ENCODE measurements around the gene CHST11. TPM values are rescaled to one million over a fixed set of nuclear protein-coding genes. Genes with fewer than 3 reads are reported as not detected.
A peak's percentile ranks its signal among the peaks of the same experiment; 100 is the strongest.

The CHST11 gene
- total and polyA plus RNA-seq, 9 of the 15 experiments (the other 6 are each of a cell fraction or from before 2014, with no cell fraction given), result 2.3 to 38.7 (median 15.0) TPM

DNA sequence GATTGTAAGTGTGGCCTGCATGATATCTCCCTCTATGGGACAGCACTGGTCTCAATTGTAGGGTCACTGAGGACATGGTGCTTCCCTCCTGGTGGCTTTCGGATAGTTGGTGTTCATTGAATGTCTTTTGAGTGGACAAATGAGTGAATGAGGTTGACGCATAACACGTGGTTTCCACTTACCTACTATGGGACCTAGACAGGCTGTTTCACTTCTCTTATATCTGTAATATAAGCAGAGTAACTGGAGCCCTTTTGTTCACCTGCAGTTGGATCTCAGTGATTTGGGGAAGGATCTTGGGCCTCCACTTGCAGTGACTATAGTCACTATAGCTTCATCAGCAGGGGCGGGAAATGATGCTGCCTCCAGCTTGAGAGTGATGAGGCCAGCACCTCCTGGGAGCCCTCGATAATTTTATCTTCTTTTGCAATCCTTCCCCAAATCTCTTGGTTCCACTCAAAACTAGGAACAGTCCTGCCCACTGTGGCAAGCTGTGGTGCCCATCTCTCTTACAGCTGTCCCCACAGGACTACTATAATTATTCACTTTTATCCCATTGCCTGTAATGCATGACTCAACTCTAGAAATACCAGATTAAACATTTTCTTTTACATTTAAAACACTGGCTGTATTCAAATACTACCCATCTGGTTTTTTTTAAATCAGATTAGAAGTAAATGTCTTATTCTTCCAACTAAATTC is 242.9 kb downstream of the CHST11 start:
- ChIA-PET CTCF (ENCODE audit: low intra/inter-chr PET ratio) (no interaction called here), POLR2A (interaction anchor here (1.2 kb wide), 1 partner anchor 14 kb away, joined by 3 read pairs; no protein-coding TSS in a partner anchor)
- no TSS peak for BruUV-seq (replicated peaks)
- H3K4me3 ChIP-seq, result no peak overlapping the region
- no peak for FAIRE-seq
- peaks cover 0 to 4% of the 10 kb centered on the region in 2 experiments; a peak in 1 of 5 replicates for H3K4me1 ChIP-seq (replicated peaks in 1 of 2; ENCODE audit: control insufficient read depth in 2 of 2, insufficient read depth in 2 of 2, low read length in 2 of 2)
- ATAC-seq, result no peak
- WGBS (ENCODE audit: insufficient coverage, low coverage, missing lambda C conversion rate), result 71% methylated on average over 5 of the region's 5 CpGs
- DNase-seq (ENCODE audit: extremely low read depth in 1 of 4, low spot score in 3 of 4), result no peak
- intact Hi-C loops (cut with micrococcal nuclease) (no loop called here), in situ Hi-C loops (cut with MboI) (no loop called here)
- H3K9ac ChIP-seq (ENCODE audit: insufficient read depth in 1 of 2, low read depth in 2 of 2, low read length in 2 of 2), result no peak overlapping the region
- H3K9me1 ChIP-seq (ENCODE audit: control insufficient read depth, insufficient read depth, low read length), result peaks cover 7% of the 10 kb centered on the region
- H2AFZ ChIP-seq (ENCODE audit: low read depth, low read length), result no peak overlapping the region
- no peak overlapping the region for H3K4me2 ChIP-seq (ENCODE audit: insufficient read depth, low read length)
- H3K9me3 ChIP-seq (replicated peaks; ENCODE audit: control insufficient read depth, insufficient read depth, low read depth, low read length), result no peaks in the 10 kb centered on the region
- no peak overlapping the region for H3K27ac ChIP-seq (ENCODE audit: extremely low read depth, low read depth, low read length)
- H3K36me3 ChIP-seq (ENCODE audit: control insufficient read depth, insufficient read depth, low read length), result 0 out of 3 replicates have a peak, but pooled peaks cover 7% of the 10 kb centered on the region
- TF ChIP-seq CBFA2T3 (IDR thresholded peaks at IDR 0.05) (0 out of 2 replicates have a peak, but pooled peaks have one; percentile 8), ZNF316 (IDR thresholded peaks at IDR 0.05) (no peak), SUPT5H (IDR thresholded peaks at IDR 0.05) (no peak), L3MBTL2 (IDR thresholded peaks at IDR 0.05) (no peak), MCM5 (IDR thresholded peaks at IDR 0.05; ENCODE audit: low read depth) (no peak)
- H3K27me3 ChIP-seq (ENCODE audit: control insufficient read depth in 2 of 2, insufficient read depth in 2 of 2, low read length in 2 of 2), result no peaks in the 10 kb centered on the region
- peaks cover 13% of the 10 kb centered on the region for H4K20me1 ChIP-seq (replicated peaks; ENCODE audit: control insufficient read depth, insufficient read depth, low read length)
- H3K79me2 ChIP-seq (ENCODE audit: control insufficient read depth, insufficient read depth, low read length), result no peaks in the 10 kb centered on the region

DNA sequence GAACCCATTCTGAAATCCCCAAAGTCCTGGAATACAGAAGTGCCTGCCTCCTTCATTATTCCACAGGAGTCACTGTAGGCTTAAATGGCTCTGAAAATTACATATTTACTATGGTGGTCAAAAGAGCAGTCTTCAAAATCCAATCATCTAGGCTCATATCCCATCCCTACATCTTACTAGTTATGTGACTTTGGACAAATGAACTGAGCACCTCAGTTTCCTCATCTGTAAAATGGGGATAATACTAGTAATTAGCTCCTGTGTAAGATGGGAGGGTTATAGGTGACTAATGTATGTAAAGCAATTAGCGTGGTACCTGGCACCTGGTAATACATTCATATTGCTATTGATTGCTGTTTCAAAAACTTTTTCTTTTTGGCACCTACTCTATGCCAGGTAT is 243.6 kb downstream of the CHST11 start:
- Histone ChIP-seq H3K9ac (ENCODE audit: insufficient read depth in 1 of 2, low read depth in 2 of 2, low read length in 2 of 2) (no peak overlapping the region), H3K27me3 (ENCODE audit: control insufficient read depth in 2 of 2, insufficient read depth in 2 of 2, low read length in 2 of 2) (no peaks in the 10 kb centered on the region), H3K79me2 (ENCODE audit: control insufficient read depth, insufficient read depth, low read length) (no peaks in the 10 kb centered on the region; the same call in 2 of the 3 replicates), H4K20me1 (replicated peaks; ENCODE audit: control insufficient read depth, insufficient read depth, low read length) (peaks cover 13% of the 10 kb centered on the region), H3K9me1 (ENCODE audit: control insufficient read depth, insufficient read depth, low read length) (peaks cover 7% of the 10 kb centered on the region), H2AFZ (ENCODE audit: low read depth, low read length) (no peak overlapping the region), H3K4me2 (ENCODE audit: insufficient read depth, low read length) (no peak overlapping the region), H3K27ac (ENCODE audit: extremely low read depth, low read depth, low read length) (no peak overlapping the region), H3K9me3 (replicated peaks; ENCODE audit: control insufficient read depth, insufficient read depth, low read depth, low read length) (no peaks in the 10 kb centered on the region), H3K4me1 (replicated peaks in 1 of 2; ENCODE audit: control insufficient read depth in 2 of 2, insufficient read depth in 2 of 2, low read length in 2 of 2) (peaks cover 0 to 4% of the 10 kb centered on the region in 2 experiments; a peak in 1 of 5 replicates), H3K4me3 (no peak overlapping the region), H3K36me3 (ENCODE audit: control insufficient read depth, insufficient read depth, low read length) (0 out of 3 replicates have a peak, but pooled peaks cover 7% of the 10 kb centered on the region)
- intact Hi-C loops (cut with micrococcal nuclease), result no loop called here
- in situ Hi-C loops (cut with MboI), result no loop called here
- BruUV-seq (replicated peaks), result no TSS peak
- ATAC-seq (no peak), FAIRE-seq (no peak), DNase-seq (ENCODE audit: extremely low read depth in 1 of 4, low spot score in 3 of 4) (no peak)
- 92% methylated on average over 1 of the region's 1 CpG for WGBS (ENCODE audit: insufficient coverage, low coverage, missing lambda C conversion rate)
- ChIA-PET POLR2A (no interaction called here), CTCF (ENCODE audit: low intra/inter-chr PET ratio) (no interaction called here)
- TF ChIP-seq ZKSCAN8 (CRISPR knock-in tag; IDR thresholded peaks at IDR 0.05), result no peak
- TF ChIP-seq ADNP (tag; IDR thresholded peaks at IDR 0.05), result peak; percentile 73; the same call in 1 of the 2 replicates
- no peak for TF ChIP-seq PCBP1 (IDR thresholded peaks at IDR 0.05; ENCODE audit: low read depth, low read length, poor library complexity, severe bottlenecking)
- TF ChIP-seq, protein P1, sequence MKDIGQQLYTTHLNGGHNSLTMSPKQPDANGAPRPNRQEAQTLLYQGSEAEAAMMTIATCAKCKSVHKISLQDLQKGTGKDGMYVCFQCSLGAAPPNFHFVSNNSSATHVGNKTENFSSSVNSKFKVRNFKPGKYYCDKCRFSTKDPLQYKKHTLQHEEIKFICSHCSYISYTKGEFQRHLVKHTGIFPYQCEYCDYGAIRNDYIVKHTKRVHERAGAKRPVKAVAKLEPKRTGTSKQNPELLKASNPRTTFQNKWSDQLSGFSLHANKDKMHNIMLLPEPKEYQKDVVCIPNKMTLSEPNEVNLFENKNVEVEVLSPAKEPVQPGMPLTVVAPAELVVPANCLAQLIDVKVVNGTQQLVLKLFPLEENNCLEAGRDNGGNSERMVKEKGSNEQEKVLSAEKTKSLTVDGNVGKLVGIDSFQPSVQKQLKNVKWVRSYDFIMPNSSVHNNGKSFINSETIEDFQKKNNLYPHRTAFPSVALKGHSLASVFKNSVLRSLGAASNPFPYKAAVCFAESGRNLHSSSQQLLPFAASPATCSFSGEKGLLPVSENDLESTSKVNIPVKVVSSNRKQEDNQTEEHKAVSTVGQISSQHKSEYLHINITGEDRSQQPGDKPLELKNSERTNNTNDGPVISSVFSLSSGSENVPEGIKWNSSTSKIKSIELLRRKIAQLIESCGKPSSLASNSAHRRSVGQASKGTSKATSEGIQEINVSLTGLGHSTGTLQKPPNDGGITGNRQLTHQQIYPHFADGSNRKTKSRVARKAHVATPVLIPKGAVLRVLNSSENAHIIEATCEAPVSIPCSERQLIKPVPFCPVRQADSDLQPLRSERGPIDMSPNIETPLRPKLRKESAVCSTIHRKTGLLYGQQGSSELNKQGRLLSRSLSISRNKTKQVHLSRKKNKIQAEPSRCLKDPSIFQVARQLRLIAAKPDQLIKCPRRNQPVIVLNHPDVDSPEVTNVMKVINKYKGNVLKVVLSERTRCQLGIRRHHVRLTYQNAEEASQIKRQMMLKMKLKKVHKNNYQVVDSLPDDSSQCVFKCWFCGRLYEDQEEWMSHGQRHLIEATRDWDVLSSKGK (CRISPR knock-in tag; IDR thresholded peaks at IDR 0.05), result no peak
- no peak for TF ChIP-seq HNRNPUL1 (IDR thresholded peaks at IDR 0.05; ENCODE audit: low read length)
- no peak for TF ChIP-seq ZC3H8 (IDR thresholded peaks at IDR 0.05)
- TF ChIP-seq MXD1 (CRISPR knock-in tag; IDR thresholded peaks at IDR 0.05; ENCODE audit: borderline replicate concordance, poor library complexity, severe bottlenecking), result no peak
- TF ChIP-seq SMARCE1 (IDR thresholded peaks at IDR 0.05), result no peak
- TF ChIP-seq ZNF197 (CRISPR knock-in tag; IDR thresholded peaks at IDR 0.05; ENCODE audit: low read depth), result no peak
